Fibroblast of lung (primary cell): ENCODE data around the gene KLHL29.

ENCODE experiments used
- EZH2 ChIP-seq: IDR thresholded peaks from 2 replicates; pipeline ENCODE4 v1.5.1; 2012; ENCODE audit warnings: low read length, control low read depth, mild to moderate bottlenecking; ENCODE audit errors: missing control alignments
- TF ChIP-seq, protein P1 (sequence below), 2 donors: IDR thresholded peaks in 1 of 2; conservative IDR thresholded peaks in 1 of 2; 1 replicate in 1 of 2; 2 replicates in 1 of 2; pipeline ENCODE4 v1.5.1; 2011 to 2012; ENCODE audit warnings: low read length in 2 of 2, control low read depth in 1 of 2, inconsistent platforms in 1 of 2, low read depth in 1 of 2, mild to moderate bottlenecking in 1 of 2

GRCh38 chr2:23660237-23660636 lies 275.3 kb downstream of the KLHL29 start:
- TF ChIP-seq, protein P1, sequence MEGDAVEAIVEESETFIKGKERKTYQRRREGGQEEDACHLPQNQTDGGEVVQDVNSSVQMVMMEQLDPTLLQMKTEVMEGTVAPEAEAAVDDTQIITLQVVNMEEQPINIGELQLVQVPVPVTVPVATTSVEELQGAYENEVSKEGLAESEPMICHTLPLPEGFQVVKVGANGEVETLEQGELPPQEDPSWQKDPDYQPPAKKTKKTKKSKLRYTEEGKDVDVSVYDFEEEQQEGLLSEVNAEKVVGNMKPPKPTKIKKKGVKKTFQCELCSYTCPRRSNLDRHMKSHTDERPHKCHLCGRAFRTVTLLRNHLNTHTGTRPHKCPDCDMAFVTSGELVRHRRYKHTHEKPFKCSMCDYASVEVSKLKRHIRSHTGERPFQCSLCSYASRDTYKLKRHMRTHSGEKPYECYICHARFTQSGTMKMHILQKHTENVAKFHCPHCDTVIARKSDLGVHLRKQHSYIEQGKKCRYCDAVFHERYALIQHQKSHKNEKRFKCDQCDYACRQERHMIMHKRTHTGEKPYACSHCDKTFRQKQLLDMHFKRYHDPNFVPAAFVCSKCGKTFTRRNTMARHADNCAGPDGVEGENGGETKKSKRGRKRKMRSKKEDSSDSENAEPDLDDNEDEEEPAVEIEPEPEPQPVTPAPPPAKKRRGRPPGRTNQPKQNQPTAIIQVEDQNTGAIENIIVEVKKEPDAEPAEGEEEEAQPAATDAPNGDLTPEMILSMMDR (conservative IDR thresholded peaks at IDR 0.05 in 1 of 2, IDR thresholded peaks at IDR 0.05 in 1 of 2; ENCODE audit: low read depth in 1 of 2, low read length in 2 of 2), result no peak
- TF ChIP-seq EZH2, result no peak
